GM12878 (cell line): ENCODE results near the gene DLGAP5. TPM values are rescaled to one million over a fixed set of nuclear protein-coding genes. Genes with fewer than 3 reads are reported as not detected.

Experiments
- ASH2L ChIP-seq: fragments of 300-600, 200-600 bp; sonication (generic); IDR thresholded peaks from 2 replicates; pipeline ENCODE4 v1.6.1; 2017; ENCODE audit warnings: low read depth, mild to moderate bottlenecking, borderline replicate concordance
- ATF7 ChIP-seq: fragments of 450-650 bp; IDR thresholded peaks from 2 replicates; pipeline ENCODE4 v1.6.1; 2016; ENCODE audit warnings: low read depth, mild to moderate bottlenecking
- CTCF ChIP-seq, 3 experiments: IDR thresholded peaks in 2 of 3; conservative IDR thresholded peaks in 1 of 3; 2 replicates each; pipeline ENCODE4 v1.5.1; 2011; ENCODE audit warnings: low read depth in 3 of 3, low read length in 3 of 3, mild to moderate bottlenecking in 3 of 3, control low read depth in 2 of 3, moderate library complexity in 2 of 3, inconsistent platforms in 1 of 3, mixed read lengths in 1 of 3; ENCODE audit not compliant: control insufficient read depth in 2 of 3, insufficient read depth in 1 of 3; ENCODE audit errors: extremely low read depth in 1 of 3
- EED ChIP-seq: sonication (generic); IDR thresholded peaks from 2 replicates; pipeline ENCODE4 v1.6.1; 2016; ENCODE audit warnings: antibody characterized with exemption, low read depth
- MTA2 ChIP-seq: fragments of 450-650 bp; IDR thresholded peaks from 2 replicates; pipeline ENCODE4 v1.6.1; 2016; ENCODE audit warnings: low read depth, mild to moderate bottlenecking, moderate library complexity
- NBN ChIP-seq: fragments of 450-650 bp; IDR thresholded peaks from 2 replicates; pipeline ENCODE4 v1.6.1; 2016
- POLR2AphosphoS5 ChIP-seq: IDR thresholded peaks from 2 replicates; pipeline ENCODE4 v1.6.1; 2011; ENCODE audit warnings: mild to moderate bottlenecking, low read length, inconsistent platforms
- RELB ChIP-seq: fragments of 450-650 bp; IDR thresholded peaks from 2 replicates; pipeline ENCODE4 v1.6.1; 2017; ENCODE audit warnings: low read depth, mild to moderate bottlenecking, moderate library complexity
- RUNX3 ChIP-seq: IDR thresholded peaks from 2 replicates; pipeline ENCODE4 v1.6.1; 2012; ENCODE audit warnings: low read length, inconsistent platforms
- SIX5 ChIP-seq: IDR thresholded peaks from 2 replicates; pipeline ENCODE4 v1.6.1; 2011; ENCODE audit warnings: mild to moderate bottlenecking, low read depth, low read length, moderate library complexity; ENCODE audit not compliant: severe bottlenecking
- SMC3 ChIP-seq: IDR thresholded peaks from 2 replicates; pipeline ENCODE4 v1.6.1; 2011; ENCODE audit warnings: low read length, improper control_type of control experiment, borderline replicate concordance
- STAT1 ChIP-seq: fragments of 450-650 bp; conservative IDR thresholded peaks from 2 replicates; pipeline ENCODE4 v1.6.1; 2014; ENCODE audit warnings: antibody characterized with exemption, mild to moderate bottlenecking
- SUZ12 ChIP-seq: fragments of 200-600 bp; sonication (generic); IDR thresholded peaks from one replicate; pipeline ENCODE4 v1.6.1; 2018; ENCODE audit warnings: antibody characterized with exemption, mild to moderate bottlenecking; ENCODE audit not compliant: unreplicated experiment
- TCF3 ChIP-seq: IDR thresholded peaks from 2 replicates; pipeline ENCODE4 v1.6.1; 2012; ENCODE audit warnings: low read depth, mild to moderate bottlenecking, low read length, borderline replicate concordance; ENCODE audit not compliant: insufficient read depth
- USF1 ChIP-seq: IDR thresholded peaks from 2 replicates; pipeline ENCODE4 v1.6.1; 2011; ENCODE audit warnings: borderline replicate concordance, low read depth, mild to moderate bottlenecking, moderate library complexity, mixed read lengths, low read length; ENCODE audit not compliant: insufficient read depth; ENCODE audit errors: extremely low read length
- ZBED1 ChIP-seq: IDR thresholded peaks from 2 replicates; pipeline ENCODE4 v1.6.1; 2016; ENCODE audit warnings: borderline replicate concordance
- ZBTB4 ChIP-seq: fragments of 450-650 bp; formaldehyde crosslinking; IDR thresholded peaks from 2 replicates; pipeline ENCODE4 v1.4.0; 2022; ENCODE audit warnings: mild to moderate bottlenecking, moderate library complexity
- ZNF384 ChIP-seq: IDR thresholded peaks from 2 replicates; pipeline ENCODE4 v1.6.1; 2012; ENCODE audit warnings: low read depth, mild to moderate bottlenecking, low read length, improper control_type of control experiment, borderline replicate concordance
- ZZZ3 ChIP-seq: IDR thresholded peaks from 2 replicates; pipeline ENCODE4 v1.6.1; 2011; ENCODE audit warnings: low read depth; ENCODE audit not compliant: control insufficient read depth, insufficient read length
- polyA plus RNA-seq, 11 experiments: library from polyadenylated mRNA; depleted of rRNA in 4 of 11; unstranded in 6 of 11; stranded (reverse) in 5 of 11; fragments of >200 nt; fragmentation: Nextera tagmentation in 4 of 11; fragmentation: Illumina TruSeq in 1 of 11; extraction: Ambion mirVana in 4 of 11; extraction: Trizol in 1 of 11; gene quantifications; 1 replicate in 1 of 11; 2 replicates in 10 of 11; pipeline versions ENCODE4 v1.2.1 to v1.2.3, GENCODE V29; 2011 to 2016; ENCODE audit warnings: inconsistent platforms in 2 of 11, missing spikeins in 2 of 11, low read depth in 1 of 11
- total RNA-seq, 4 experiments: library from RNA; depleted of rRNA in 3 of 4; stranded (reverse); fragments of >200 nt in 3 of 4; fragmentation: Illumina TruSeq in 1 of 4; extraction: Trizol in 1 of 4; gene quantifications; 2 replicates each; pipeline versions ENCODE4 v1.2.1 to v1.2.3, GENCODE V29; 2013 to 2021
- TF ChIP-seq, protein P1 (sequence below): fragments of 450-650 bp; IDR thresholded peaks from 2 replicates; pipeline ENCODE4 v1.6.1; 2014; ENCODE audit warnings: mild to moderate bottlenecking
- TF ChIP-seq, protein P2 (sequence below): fragments of 150-350 bp; IDR thresholded peaks from 2 replicates; pipeline ENCODE4 v1.6.1; 2014; ENCODE audit warnings: mild to moderate bottlenecking, low read depth, low read length

The DLGAP5 gene
- total and polyA plus RNA-seq, 10 of the 15 experiments (the other 5 are each of a cell fraction or from before 2014, with no cell fraction given), result 40.9 to 106 (median 67.6) TPM

DNA sequence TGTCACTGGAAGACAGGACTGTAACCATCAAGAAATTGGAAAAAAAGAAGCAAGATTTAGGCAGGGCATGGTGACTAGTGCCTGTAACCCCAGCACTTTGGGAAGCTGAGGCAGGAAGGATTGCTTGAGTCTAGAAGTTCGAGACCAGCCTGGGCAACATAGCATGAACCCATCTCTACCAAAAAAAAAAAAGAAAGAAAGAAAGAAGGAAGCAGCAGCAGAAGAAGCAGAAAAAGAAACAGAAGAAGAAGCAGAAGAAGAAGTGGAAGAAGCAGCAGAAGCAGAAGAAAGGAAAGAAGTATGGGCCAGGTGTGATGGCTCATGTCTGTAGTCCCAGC, 92.9 kb downstream of the DLGAP5 start (continued):
- TF ChIP-seq ZBTB4 (CRISPR knock-in tag) (no peak), ZNF384 (0 out of 2 replicates have a peak, but pooled peaks have one; percentile 41), CTCF (IDR thresholded peaks at IDR 0.05 in 2 of 3, conservative IDR thresholded peaks at IDR 0.05 in 1 of 3; ENCODE audit: control insufficient read depth in 2 of 3, extremely low read depth in 1 of 3, insufficient read depth in 1 of 3, low read depth in 3 of 3, low read length in 3 of 3) (no peak), ZBED1 (0 out of 2 replicates have a peak, but pooled peaks have one; percentile 13), NBN (peak; percentile 94), ZZZ3 (no peak), RELB (peak; percentile 72; the same call in 1 of the 2 replicates), SMC3 (no peak), RUNX3 (no peak), ATF7 (0 out of 2 replicates have a peak, but pooled peaks have one; percentile 32), USF1 (no peak), ASH2L (peak; percentile 79; the same call in 1 of the 2 replicates), POLR2AphosphoS5 (no peak), SIX5 (no peak), SUZ12 (no peak), EED (peak; percentile 4; the same call in 1 of the 2 replicates), TCF3 (0 out of 2 replicates have a peak, but pooled peaks have one; percentile 13), MTA2 (peak; percentile 30; the same call in 1 of the 2 replicates), STAT1 (no peak)
- TF ChIP-seq, protein P1, sequence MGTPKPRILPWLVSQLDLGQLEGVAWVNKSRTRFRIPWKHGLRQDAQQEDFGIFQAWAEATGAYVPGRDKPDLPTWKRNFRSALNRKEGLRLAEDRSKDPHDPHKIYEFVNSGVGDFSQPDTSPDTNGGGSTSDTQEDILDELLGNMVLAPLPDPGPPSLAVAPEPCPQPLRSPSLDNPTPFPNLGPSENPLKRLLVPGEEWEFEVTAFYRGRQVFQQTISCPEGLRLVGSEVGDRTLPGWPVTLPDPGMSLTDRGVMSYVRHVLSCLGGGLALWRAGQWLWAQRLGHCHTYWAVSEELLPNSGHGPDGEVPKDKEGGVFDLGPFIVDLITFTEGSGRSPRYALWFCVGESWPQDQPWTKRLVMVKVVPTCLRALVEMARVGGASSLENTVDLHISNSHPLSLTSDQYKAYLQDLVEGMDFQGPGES, result no peak
- TF ChIP-seq, protein P2, sequence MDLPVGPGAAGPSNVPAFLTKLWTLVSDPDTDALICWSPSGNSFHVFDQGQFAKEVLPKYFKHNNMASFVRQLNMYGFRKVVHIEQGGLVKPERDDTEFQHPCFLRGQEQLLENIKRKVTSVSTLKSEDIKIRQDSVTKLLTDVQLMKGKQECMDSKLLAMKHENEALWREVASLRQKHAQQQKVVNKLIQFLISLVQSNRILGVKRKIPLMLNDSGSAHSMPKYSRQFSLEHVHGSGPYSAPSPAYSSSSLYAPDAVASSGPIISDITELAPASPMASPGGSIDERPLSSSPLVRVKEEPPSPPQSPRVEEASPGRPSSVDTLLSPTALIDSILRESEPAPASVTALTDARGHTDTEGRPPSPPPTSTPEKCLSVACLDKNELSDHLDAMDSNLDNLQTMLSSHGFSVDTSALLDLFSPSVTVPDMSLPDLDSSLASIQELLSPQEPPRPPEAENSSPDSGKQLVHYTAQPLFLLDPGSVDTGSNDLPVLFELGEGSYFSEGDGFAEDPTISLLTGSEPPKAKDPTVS, result no peak
